Subcutaneous adipose tissue (tissue), 4 donors: ENCODE measurements around the gene PIK3CD. TPM values are rescaled to one million over a fixed set of nuclear protein-coding genes. Genes with fewer than 3 reads are reported as not detected.

Experiments used
- CTCF ChIP-seq: fragments of 450-650 bp; IDR thresholded peaks from one replicate; pipeline ENCODE4 v1.5.1; 2016; ENCODE audit warnings: low read depth, mild to moderate bottlenecking, control low read depth, antibody characterized with exemption, moderate library complexity
- total RNA-seq, 4 donors: library from RNA; depleted of rRNA; stranded (reverse); fragments of >200 nt; gene quantifications; one replicate each; pipeline ENCODE4 v1.1.0, GENCODE V29; 2016

PIK3CD gene
- total RNA-seq, 4 donors from 2014 or later = 4.7 to 13.9 (median 10.3) TPM

- no peak for TF ChIP-seq CTCF
Observed at GRCh38 chr1:9670085-9670484, 18.6 kb downstream of the PIK3CD start.

- TF ChIP-seq CTCF = no peak
Observed at GRCh38 chr1:9671377-9672140, 20.0 kb downstream of the PIK3CD start.

GRCh38 chr1:9672444-9672843, 20.9 kb downstream of the PIK3CD start:
- TF ChIP-seq CTCF = no peak

GRCh38 chr1:9675393-9675792, 23.9 kb downstream of the PIK3CD start:
- no peak for TF ChIP-seq CTCF

- TF ChIP-seq CTCF = no peak
Observed at GRCh38 chr1:9676815-9677393, 25.4 kb downstream of the PIK3CD start.

GRCh38 chr1:9680091-9680490, 28.6 kb downstream of the PIK3CD start:
- TF ChIP-seq CTCF = no peak

GRCh38 chr1:9680828-9681227, 29.3 kb downstream of the PIK3CD start:
- no peak for TF ChIP-seq CTCF
